ENCODE results near the gene NUP153.
A peak's percentile ranks its signal among the peaks of the same experiment; 100 is the strongest.
"Not testable (repeated sequence)": the region's sequence is repeated elsewhere in the genome, so short reads cannot be mapped to it uniquely, and the experiment has no call there.

Gene NUP153

DNA sequence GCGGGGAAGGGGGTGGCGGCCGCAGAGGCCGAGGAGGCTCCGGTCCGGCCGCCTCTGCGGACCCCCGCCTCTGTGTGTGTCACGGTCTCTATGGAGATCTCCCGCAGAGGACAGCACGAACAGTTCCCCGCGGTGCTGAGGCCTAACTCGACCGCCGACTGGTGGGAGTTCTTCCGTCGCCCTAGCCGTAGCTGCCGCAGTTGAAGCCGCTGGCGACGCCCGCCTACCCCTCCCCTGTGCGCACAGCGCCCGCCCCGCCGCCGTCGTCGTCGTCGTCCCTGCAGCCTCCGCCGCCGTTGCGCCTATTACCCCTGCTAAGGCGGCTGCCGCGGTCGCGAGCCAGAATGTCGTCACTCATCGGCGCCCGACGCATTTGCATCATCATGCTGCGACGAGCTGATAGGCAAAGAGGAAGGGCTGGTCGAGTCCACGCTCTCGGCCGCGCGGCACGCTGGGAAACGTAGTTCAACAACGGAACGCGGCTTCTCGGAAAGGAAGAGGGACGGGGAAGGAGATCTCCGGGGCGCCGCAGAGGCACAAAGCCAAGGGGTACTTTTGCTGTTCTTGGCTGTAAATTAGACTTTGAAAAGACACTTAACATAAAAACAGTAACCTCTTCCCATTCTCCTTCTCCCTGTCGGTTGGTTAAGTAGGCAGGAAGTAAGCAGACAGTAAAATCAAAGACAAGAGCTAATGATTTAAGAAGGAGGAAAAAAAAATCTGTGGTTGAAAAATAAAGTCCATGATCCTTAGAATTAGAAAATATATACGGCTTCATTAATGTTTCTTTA, at the start of gene NUP153:
NUP153 (minus strand) TSS at position 346 of the 791 bp plus-strand sequence. CDS start 538 bp downstream, outside the sequence.
- H3K9ac ChIP-seq (ENCODE audit: low read depth, low read length), result peak within 1 kb of the TSS; percentile 99
- peaks cover 11% of the 10 kb centered on the region for H3K4me1 ChIP-seq (ENCODE audit: insufficient read depth, low read length)
- H3K36me3 ChIP-seq (ENCODE audit: insufficient read depth, low read length), result no peaks in the 10 kb centered on the region
- H3K9me3 ChIP-seq (ENCODE audit: control insufficient read depth, insufficient read depth, low read length), result no peaks in the 10 kb centered on the region

DNA sequence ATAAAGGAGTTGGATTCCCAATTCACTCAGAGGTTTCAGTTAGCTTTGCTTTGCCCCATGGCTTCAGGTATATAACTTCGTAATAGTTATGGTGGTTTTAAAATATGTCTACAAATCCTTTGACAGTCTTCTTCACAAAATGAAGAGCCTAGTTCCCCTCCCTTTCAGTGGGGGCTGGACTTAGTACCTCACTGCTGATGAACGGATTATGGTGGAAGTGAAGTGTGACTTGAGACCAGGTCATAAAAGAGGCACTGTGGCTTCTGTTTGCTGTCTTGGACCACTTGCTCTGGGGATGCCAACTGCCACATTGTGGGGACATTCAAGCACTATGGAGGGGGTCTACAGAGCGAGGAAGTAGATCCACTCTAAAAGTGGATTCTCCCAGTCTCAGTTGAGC, 47.5 kb upstream of the NUP153 start:
- no peaks in the 10 kb centered on the region for H3K36me3 ChIP-seq (ENCODE audit: insufficient read depth, low read length)
- H3K4me1 ChIP-seq (ENCODE audit: insufficient read depth, low read length), result no peaks in the 10 kb centered on the region
- H3K9ac ChIP-seq (ENCODE audit: low read depth, low read length), result no peak overlapping the region
- no peaks in the 10 kb centered on the region for H3K9me3 ChIP-seq (ENCODE audit: control insufficient read depth, insufficient read depth, low read length)

DNA sequence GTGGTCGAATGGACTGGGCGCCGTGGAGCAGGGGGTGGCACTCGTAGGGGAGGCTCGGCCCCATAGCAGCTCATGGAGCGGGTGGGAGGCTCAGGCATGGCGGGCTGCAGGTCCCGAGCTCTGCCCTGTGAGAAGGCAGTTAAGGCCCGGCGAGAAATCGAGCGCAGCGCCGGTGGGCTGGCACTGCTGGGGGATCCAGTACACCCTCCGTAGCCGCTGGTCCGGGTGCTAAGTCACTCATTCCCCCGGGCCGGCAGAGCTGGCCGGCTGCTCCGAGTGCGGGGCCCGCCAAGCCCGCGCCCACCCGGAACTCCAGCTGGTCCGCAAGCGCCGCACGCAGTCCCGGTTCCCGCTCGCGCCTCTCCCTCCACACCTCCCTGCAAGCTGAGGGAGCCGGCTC, 38.6 kb upstream of the NUP153 start:
- H3K36me3 ChIP-seq (ENCODE audit: insufficient read depth, low read length); H3K9ac ChIP-seq (ENCODE audit: low read depth, low read length); H3K4me1 ChIP-seq (ENCODE audit: insufficient read depth, low read length); H3K9me3 ChIP-seq (ENCODE audit: control insufficient read depth, insufficient read depth, low read length): not testable (repeated sequence)

DNA sequence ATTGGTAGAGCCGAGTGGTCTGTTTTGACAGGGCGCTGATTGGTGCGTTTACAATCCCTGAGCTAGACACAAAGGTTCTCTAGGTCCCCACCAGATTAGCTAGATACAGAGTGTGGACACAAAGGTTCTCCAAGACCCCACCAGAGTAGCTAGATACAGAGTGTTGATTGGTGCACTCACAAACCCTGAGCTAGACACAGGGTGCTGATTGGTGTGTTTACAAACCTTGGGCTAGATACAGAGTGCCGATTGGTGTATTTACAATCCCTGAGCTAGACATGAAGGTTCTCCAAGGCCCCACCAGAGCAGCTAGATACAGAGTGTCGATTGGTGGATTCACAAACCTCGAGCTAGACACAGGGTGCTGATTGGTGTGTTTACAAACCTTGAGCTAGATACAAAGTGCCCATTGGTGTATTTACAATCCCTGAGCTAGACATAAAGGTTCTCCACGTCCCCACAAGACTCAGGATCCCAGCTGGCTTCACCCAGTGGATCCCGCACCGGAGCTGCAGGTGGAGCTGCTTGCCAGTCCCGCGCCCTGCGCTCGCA, 38.1 kb upstream of the NUP153 start:
- not testable (repeated sequence) for H3K9me3 ChIP-seq (ENCODE audit: control insufficient read depth, insufficient read depth, low read length); H3K9ac ChIP-seq (ENCODE audit: low read depth, low read length); H3K36me3 ChIP-seq (ENCODE audit: insufficient read depth, low read length); H3K4me1 ChIP-seq (ENCODE audit: insufficient read depth, low read length)

DNA sequence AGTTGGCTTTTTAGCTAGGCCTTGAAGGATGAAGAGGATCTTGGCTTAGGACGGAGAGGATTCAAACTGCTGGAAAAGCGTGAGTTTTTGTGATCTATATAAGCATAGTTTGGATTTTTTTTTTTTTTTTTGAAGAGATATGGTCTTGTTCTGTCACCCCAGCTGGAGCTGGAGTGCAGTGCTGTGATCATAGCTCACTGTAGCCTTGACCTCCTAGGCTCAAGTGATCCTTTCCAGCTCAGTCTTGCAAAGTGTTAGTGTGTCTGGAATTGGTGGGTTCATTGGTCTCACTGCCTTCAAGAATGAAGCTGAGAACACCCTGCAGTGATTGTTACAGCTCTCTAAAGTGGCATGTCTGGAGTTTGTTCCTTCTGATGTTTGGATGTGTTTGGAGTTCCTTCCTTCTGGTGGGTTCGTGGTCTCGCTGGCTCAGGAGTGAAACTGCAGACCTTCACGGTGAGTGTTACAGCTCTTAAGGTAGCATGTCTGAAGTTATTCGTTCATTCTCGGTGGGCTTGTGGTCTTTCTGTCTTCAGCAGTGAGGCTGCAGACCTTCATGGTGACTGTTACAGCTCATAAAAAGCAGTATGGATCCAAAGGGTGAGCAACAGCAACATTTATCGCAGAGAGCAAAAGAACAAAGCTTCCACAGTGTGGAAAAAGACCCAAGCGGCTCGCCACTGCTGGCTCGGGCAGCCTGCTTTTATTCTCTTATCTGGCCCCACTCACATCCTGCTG, 37.5 kb upstream of the NUP153 start:
- Histone ChIP-seq H3K36me3 (ENCODE audit: insufficient read depth, low read length) (no peaks in the 10 kb centered on the region), H3K9me3 (ENCODE audit: control insufficient read depth, insufficient read depth, low read length) (no peaks in the 10 kb centered on the region), H3K9ac (ENCODE audit: low read depth, low read length) (no peak overlapping the region), H3K4me1 (ENCODE audit: insufficient read depth, low read length) (peaks cover 4% of the 10 kb centered on the region; the same call in 1 of the 2 replicates)

DNA sequence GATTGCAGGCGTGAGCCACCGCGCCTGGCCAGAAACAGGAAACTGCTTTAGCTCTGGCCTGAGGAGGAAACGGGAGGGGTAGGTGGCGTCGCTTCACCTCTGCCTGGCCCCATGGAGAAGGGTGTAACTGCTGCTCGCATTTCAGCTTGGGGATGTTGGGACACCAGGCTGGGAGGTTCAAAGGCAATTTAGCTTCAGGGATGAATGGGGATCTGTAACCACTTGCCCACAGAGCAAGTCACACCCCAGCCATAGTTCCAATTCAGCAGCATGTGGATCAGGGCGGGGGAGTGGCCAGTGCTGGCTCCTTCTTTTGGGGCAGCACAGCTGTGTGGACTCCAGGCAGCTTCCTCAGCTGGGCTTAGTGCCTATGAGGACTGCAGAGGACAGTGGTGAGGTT, 34.8 kb upstream of the NUP153 start:
- no peak overlapping the region for H3K9ac ChIP-seq (ENCODE audit: low read depth, low read length)
- peaks cover 4% of the 10 kb centered on the region; the same call in 1 of the 2 replicates for H3K4me1 ChIP-seq (ENCODE audit: insufficient read depth, low read length)
- no peaks in the 10 kb centered on the region for H3K36me3 ChIP-seq (ENCODE audit: insufficient read depth, low read length)
- H3K9me3 ChIP-seq (ENCODE audit: control insufficient read depth, insufficient read depth, low read length), result peaks cover 12% of the 10 kb centered on the region; the same call in 1 of the 2 replicates

DNA sequence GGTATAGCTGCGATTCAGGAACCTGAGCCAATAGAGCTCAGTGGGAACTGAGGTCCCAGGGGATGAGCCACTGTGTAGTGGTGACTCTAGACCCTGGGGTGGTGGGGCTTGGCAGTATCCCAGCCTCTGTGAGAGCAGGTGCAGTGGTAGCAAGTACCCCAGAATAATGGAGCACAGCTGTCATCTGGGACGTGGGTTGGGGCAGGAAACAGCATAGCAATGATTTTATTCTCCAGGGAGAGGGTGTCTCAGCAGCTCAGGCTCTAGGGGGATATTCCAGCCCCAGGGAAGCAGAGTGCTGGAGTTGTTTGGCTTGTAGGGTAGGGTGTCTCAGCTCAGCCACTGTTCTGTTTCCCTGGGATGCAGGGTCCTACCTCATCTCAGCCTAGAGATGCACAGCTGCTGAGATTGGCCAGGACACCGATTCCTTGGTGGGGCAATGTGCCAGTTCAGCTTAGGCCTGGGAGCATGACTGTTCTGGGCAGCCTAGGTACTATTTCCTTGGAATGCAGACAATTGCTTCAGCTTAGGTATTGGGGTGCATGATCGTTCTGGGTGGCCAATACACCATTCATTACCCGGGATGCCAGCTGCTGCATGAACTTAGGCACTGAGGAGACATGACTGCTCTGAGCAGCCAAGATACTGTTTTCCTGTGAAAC, 34.0 kb upstream of the NUP153 start:
- peaks cover 12% of the 10 kb centered on the region; the same call in 1 of the 2 replicates for H3K9me3 ChIP-seq (ENCODE audit: control insufficient read depth, insufficient read depth, low read length)
- H3K4me1 ChIP-seq (ENCODE audit: insufficient read depth, low read length), result peaks cover 4% of the 10 kb centered on the region; the same call in 1 of the 2 replicates
- H3K36me3 ChIP-seq (ENCODE audit: insufficient read depth, low read length), result no peaks in the 10 kb centered on the region
- H3K9ac ChIP-seq (ENCODE audit: low read depth, low read length), result no peak overlapping the region

DNA sequence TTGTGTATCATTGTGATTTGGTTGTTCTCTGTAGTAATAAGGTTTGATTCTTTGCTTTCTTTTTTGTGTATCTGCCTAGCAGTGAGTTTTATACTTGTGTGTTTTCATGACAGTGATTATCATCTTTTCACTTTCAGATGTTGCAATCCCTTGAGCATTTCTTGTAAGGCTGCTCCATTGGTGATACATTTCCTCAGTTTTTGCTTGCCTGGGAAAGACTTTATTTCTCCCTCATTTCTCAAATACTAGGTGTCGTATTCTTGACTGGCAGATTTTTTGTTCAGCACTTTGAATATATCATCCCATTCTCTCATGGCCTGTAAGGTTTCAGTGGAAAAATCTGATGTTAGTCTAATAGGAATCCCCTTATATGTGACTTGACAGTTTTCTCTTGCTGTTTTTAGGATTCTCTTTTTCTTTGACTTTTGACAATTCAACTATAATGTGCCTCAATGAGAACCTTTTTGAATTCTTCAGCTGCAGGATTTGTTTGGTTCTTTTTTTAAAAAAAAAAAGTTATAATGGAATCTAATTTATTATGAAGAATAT, 31.1 kb upstream of the NUP153 start:
- peaks cover 12% of the 10 kb centered on the region; the same call in 1 of the 2 replicates for H3K9me3 ChIP-seq (ENCODE audit: control insufficient read depth, insufficient read depth, low read length)

DNA sequence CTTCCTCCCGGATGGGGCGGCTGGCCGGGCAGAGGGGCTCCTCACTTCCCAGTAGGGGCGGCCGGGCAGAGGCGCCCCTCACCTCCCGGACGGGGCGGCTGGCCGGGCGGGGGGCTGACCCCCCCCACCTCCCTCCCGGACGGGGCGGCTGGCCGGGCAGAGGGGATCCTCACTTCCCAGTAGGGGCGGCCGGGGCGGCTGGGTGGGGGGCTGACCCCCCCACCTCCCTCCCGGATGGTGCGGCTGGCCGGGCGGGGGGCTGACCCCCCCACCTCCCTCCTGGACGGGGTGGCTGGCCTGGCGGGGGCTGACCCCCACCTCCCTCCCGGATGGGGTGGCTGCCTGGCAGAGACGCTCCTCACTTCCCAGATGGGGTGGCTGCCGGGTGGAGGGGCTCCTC, 28.6 kb upstream of the NUP153 start:
- H3K9ac ChIP-seq (ENCODE audit: low read depth, low read length); H3K36me3 ChIP-seq (ENCODE audit: insufficient read depth, low read length); H3K4me1 ChIP-seq (ENCODE audit: insufficient read depth, low read length): not testable (repeated sequence)
- peaks cover 12% of the 10 kb centered on the region; the same call in 1 of the 2 replicates for H3K9me3 ChIP-seq (ENCODE audit: control insufficient read depth, insufficient read depth, low read length)

More for the DNA sequence above, 31.1 kb upstream of the NUP153 start:
- Histone ChIP-seq H3K36me3 (ENCODE audit: insufficient read depth, low read length) (no peaks in the 10 kb centered on the region), H3K9ac (ENCODE audit: low read depth, low read length) (no peak overlapping the region), H3K4me1 (ENCODE audit: insufficient read depth, low read length) (peaks cover 4% of the 10 kb centered on the region; the same call in 1 of the 2 replicates)

DNA sequence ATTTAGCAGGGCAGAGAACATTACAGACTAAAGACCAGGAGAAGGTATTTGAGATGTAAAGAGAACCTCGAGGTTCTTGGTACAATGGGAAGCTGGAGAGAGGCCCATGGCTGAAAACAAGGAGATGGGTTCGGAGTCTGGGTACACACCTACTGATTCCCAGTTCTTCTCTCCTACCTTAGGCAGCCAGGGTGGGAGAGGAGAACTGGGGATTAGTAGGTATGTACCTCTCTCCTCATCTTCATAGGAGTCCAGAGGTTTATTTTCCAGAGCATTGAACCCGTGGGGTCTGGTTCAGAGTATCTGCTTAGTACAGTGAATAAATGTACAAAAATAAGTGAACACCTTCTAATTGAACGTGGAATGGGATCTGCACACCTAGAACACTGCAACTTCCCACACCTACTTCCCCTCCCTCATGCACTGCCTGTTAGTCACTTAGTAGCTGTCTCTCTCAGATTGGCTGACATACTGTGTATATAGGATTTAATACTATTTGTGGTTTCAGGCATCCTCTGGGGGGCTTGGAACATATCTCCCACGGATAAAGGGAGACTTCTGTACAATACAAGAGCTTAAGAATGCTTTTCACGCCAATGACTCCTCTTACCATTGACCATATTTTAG, 23.5 kb upstream of the NUP153 start:
- Histone ChIP-seq H3K36me3 (ENCODE audit: insufficient read depth, low read length) (no peaks in the 10 kb centered on the region), H3K9me3 (ENCODE audit: control insufficient read depth, insufficient read depth, low read length) (no peaks in the 10 kb centered on the region), H3K4me1 (ENCODE audit: insufficient read depth, low read length) (0 out of 2 replicates have a peak, but pooled peaks cover 1% of the 10 kb centered on the region), H3K9ac (ENCODE audit: low read depth, low read length) (no peak overlapping the region)

DNA sequence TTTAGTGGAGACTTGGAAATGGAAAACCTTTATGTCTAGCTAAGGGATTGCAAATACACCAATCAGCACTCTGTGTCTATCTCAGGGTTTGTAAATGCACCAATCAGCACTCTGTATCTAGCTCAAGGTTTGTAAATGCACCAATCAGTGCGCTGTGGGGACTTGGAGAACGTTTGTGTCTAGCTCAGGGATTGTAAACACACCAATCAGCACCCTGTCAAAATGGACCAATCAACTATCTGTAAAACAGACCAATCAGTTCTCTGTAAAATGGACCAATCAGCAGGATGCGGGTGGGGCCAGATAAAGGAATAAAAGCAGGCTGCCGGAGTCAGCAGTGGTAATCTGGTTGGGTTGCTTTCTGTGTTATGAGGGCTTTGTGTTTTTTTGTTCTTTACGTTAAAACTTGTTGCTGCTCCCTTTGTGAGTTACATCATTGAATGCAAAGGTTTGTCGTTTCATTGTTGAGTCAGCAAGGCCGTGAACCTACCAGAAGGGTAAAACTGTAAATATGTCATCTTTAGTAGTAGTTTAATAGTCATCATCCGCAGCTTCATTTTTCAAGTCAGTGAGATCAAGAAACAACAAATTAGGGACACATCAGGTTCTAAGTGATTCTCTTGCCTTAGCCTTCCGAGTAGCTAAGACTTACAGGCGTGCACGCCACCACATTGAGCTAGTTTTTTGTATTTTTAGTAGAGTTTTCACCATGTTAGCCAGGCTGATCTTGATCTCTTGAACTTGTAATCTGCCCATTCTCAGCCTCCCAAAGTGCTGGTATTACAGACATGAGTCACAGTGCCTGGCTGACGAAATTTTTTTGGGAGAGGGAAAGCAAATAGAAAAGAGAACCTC, 22.7 kb upstream of the NUP153 start:
- H3K36me3 ChIP-seq (ENCODE audit: insufficient read depth, low read length), result no peaks in the 10 kb centered on the region
- no peak overlapping the region for H3K9ac ChIP-seq (ENCODE audit: low read depth, low read length)
- H3K9me3 ChIP-seq (ENCODE audit: control insufficient read depth, insufficient read depth, low read length), result no peaks in the 10 kb centered on the region
- H3K4me1 ChIP-seq (ENCODE audit: insufficient read depth, low read length), result peaks cover 9% of the 10 kb centered on the region; the same call in 1 of the 2 replicates

DNA sequence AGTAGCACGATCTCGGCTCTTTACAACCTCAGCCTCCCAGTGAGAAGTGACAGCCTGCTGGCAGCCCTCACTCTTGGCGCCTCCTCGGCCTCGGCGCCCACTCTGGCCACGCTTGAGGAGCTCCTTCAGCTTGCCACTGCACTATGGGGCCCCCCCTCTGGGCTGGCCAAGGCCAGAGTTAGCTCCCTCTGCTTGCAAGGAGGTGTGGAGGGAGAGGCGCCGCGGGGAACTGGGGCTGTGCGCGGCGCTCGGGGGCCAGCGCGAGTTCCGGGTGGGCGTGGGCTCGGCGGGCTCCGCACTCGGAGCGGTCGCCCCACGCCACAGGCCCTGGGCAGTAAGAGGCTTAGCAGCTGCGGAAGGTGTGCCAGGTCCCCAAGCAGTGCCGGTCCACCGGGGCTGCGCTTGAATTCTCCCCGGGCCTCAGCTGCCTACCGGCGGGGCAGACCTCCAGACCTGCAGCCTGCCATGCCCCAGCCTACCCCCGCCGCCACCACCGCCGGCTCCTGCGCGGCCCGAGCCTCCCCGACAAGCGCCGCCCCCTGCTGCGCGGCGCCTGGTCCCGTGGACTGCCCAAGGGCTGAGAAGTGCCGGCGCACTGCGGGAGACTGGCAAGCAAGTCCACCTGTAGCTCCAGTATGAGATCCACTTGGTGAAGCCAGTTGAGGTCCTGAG, 22.0 kb upstream of the NUP153 start:
- peaks cover 13% of the 10 kb centered on the region; the same call in 1 of the 2 replicates for H3K4me1 ChIP-seq (ENCODE audit: insufficient read depth, low read length)
- H3K9me3 ChIP-seq (ENCODE audit: control insufficient read depth, insufficient read depth, low read length), result no peaks in the 10 kb centered on the region
- H3K36me3 ChIP-seq (ENCODE audit: insufficient read depth, low read length), result no peaks in the 10 kb centered on the region
- no peak overlapping the region for H3K9ac ChIP-seq (ENCODE audit: low read depth, low read length)

Measured in ES-I3 (cell line).